B cell (primary cell): ENCODE data around the gene SH3GL3. TPM values are rescaled to one million over a fixed set of nuclear protein-coding genes. Genes with fewer than 3 reads are reported as not detected.

Source experiments
- ATAC-seq: fragments of 200-7000 bp; cut with Tn5 transposase; one replicate; pipeline ENCODE4 v1.10.0; 2021; ENCODE audit warnings: low read depth, mild to moderate bottlenecking, moderate number of reproducible peaks, moderate library complexity
- CTCF ChIA-PET: fragments of 350-600 bp; sonication (Branson Sonifier 250); formaldehyde crosslinking; loops from one replicate; lab custom pipeline; 2021; ENCODE audit warnings: antibody characterized with exemption, inconsistent platforms; lab: Charles Lee
- POLR2A ChIA-PET: fragments of 350-600 bp; sonication (Branson Sonifier 250); formaldehyde crosslinking; loops from one replicate; lab custom pipeline; 2021; ENCODE audit warnings: antibody characterized with exemption; lab: Charles Lee
- DNase-seq: peaks from one replicate; pipeline ENCODE4 v3.0.0; 2013
- H2AFZ ChIP-seq: 2 replicates; pipeline ENCODE4 v1.6.1; 2012; ENCODE audit warnings: mild to moderate bottlenecking, low read depth, low read length; ENCODE audit not compliant: insufficient read depth, poor library complexity, severe bottlenecking
- H3K27ac ChIP-seq, 2 donors: 1 replicate in 1 of 2; 2 replicates in 1 of 2; pipeline ENCODE4 v1.5.1; 2012 to 2013; ENCODE audit warnings: low read length in 2 of 2, mild to moderate bottlenecking in 2 of 2, moderate library complexity in 1 of 2
- H3K27me3 ChIP-seq, 4 experiments: fragments of 200-600 bp in 1 of 4; sonication (generic) in 1 of 4; replicated peaks in 1 of 4; 1 replicate in 2 of 4; 2 replicates in 2 of 4; pipeline versions ENCODE4 v1.6.1 to v1.7.0; 2013 to 2016; ENCODE audit warnings: low read length in 3 of 4, mild to moderate bottlenecking in 2 of 4, mixed read lengths in 1 of 4, moderate library complexity in 1 of 4; ENCODE audit not compliant: insufficient read depth in 4 of 4, control insufficient read depth in 3 of 4; ENCODE audit errors: control extremely low read depth in 1 of 4
- H3K36me3 ChIP-seq, 2 experiments: replicated peaks in 1 of 2; 1 replicate in 1 of 2; 2 replicates in 1 of 2; pipeline versions ENCODE4 v1.6.1 to v1.7.1; 2013; ENCODE audit warnings: low read length in 1 of 2; ENCODE audit not compliant: insufficient read depth in 2 of 2, control insufficient read depth in 1 of 2; ENCODE audit errors: control extremely low read depth in 1 of 2, extremely low read depth in 1 of 2
- H3K4me1 ChIP-seq, 2 donors: fragments of 200-600 bp in 1 of 2; sonication (generic) in 1 of 2; 1 replicate in 1 of 2; 2 replicates in 1 of 2; pipeline versions ENCODE4 v1.5.1 to v1.6.1; 2013 to 2017; ENCODE audit warnings: low read length in 2 of 2; ENCODE audit not compliant: control insufficient read depth in 2 of 2, insufficient read depth in 2 of 2
- H3K4me2 ChIP-seq: replicated peaks from 2 replicates; pipeline ENCODE3; 2012; ENCODE audit warnings: mild to moderate bottlenecking, low read depth, low read length; ENCODE audit not compliant: poor library complexity, severe bottlenecking
- H3K4me3 ChIP-seq, 5 experiments: fragments of 200-600 bp in 1 of 5; sonication (generic) in 1 of 5; 1 replicate in 3 of 5; 2 replicates in 2 of 5; pipeline versions ENCODE4 v1.5.1 to v1.7.0; 2011 to 2016; ENCODE audit warnings: low read length in 4 of 5, mild to moderate bottlenecking in 4 of 5, low read depth in 2 of 5, control low read depth in 1 of 5, moderate library complexity in 1 of 5; ENCODE audit not compliant: insufficient read depth in 1 of 5; ENCODE audit errors: control extremely low read depth in 1 of 5, extremely low read depth in 1 of 5
- H3K79me2 ChIP-seq: fragments of 200-600 bp; sonication (generic); one replicate; pipeline ENCODE4 v1.6.0; 2016; ENCODE audit warnings: low read length; ENCODE audit not compliant: control insufficient read depth, insufficient read depth
- H3K9ac ChIP-seq: fragments of 200-600 bp; sonication (generic); 2 replicates; pipeline ENCODE4 v1.6.1; 2017; ENCODE audit warnings: mild to moderate bottlenecking, low read length, moderate library complexity
- H3K9me3 ChIP-seq, 3 donors: one replicate each; pipeline versions ENCODE4 v1.6.1 to v1.7.1; 2013; ENCODE audit warnings: low read length in 2 of 3; ENCODE audit not compliant: control insufficient read depth in 2 of 3, insufficient read depth in 1 of 3; ENCODE audit errors: control extremely low read depth in 1 of 3
- H4K20me1 ChIP-seq: 2 replicates; pipeline ENCODE4 v1.6.0; 2012; ENCODE audit warnings: mild to moderate bottlenecking, low read length; ENCODE audit not compliant: insufficient read depth, control insufficient read depth, poor library complexity, severe bottlenecking
- H3K27ac Mint-ChIP-seq: one replicate; pipeline ENCODE4 v1.8.0; 2021; ENCODE audit warnings: mixed read lengths
- H3K27me3 Mint-ChIP-seq: one replicate; pipeline ENCODE4 v1.8.0; 2021; ENCODE audit warnings: mixed read lengths
- H3K4me1 Mint-ChIP-seq: one replicate; pipeline ENCODE4 v1.8.0; 2021; ENCODE audit warnings: mixed read lengths
- H3K4me3 Mint-ChIP-seq: one replicate; pipeline ENCODE4 v1.8.0; 2021; ENCODE audit warnings: mixed read lengths
- H3K9me3 Mint-ChIP-seq: one replicate; pipeline ENCODE4 v1.8.0; 2022; ENCODE audit warnings: mixed read lengths; ENCODE audit not compliant: insufficient read depth
- EZH2 ChIP-seq: IDR thresholded peaks from 2 replicates; pipeline ENCODE4 v1.6.1; 2012; ENCODE audit warnings: borderline replicate concordance, low read depth, mild to moderate bottlenecking, moderate library complexity, low read length; ENCODE audit not compliant: insufficient read depth, poor library complexity, severe bottlenecking
- WGBS: methylation state at CpG from one replicate; pipeline ENCODE4 v1.1.5; 2013; ENCODE audit warnings: missing lambda C conversion rate; ENCODE audit not compliant: insufficient coverage; 5-methylcytosine and 5-hydroxymethylcytosine counted together
- intact Hi-C: fragments of 100-400 bp; cut with micrococcal nuclease; formaldehyde crosslinking; loops from one replicate; pipeline ENCODE4 v1.10.0; 2022
- polyA plus RNA-seq: library from polyadenylated mRNA; depleted of rRNA; stranded (reverse); fragments of >200 nt; gene quantifications from 2 replicates; pipeline ENCODE4 v1.2.3, GENCODE V29; 2012
- total RNA-seq, 2 donors: library from RNA; stranded (reverse); fragments of 120-200 nt in 1 of 2; gene quantifications; 1 replicate in 1 of 2; 2 replicates in 1 of 2; pipeline versions ENCODE4 v1.2.3 to v1.2.4, GENCODE V29; 2013 to 2022
- TF ChIP-seq, protein P1 (sequence below): fragments of 200-600 bp; IDR thresholded peaks from one replicate; pipeline ENCODE4 v1.8.0; 2022; ENCODE audit warnings: antibody characterized with exemption, mild to moderate bottlenecking

Gene SH3GL3
- total and polyA plus RNA-seq, 2 donors (not counting 1 experiment from before 2014, with no cell fraction given), result not detected

GRCh38 chr15:83656192-83656591 is 209.1 kb downstream of the SH3GL3 start:
- POLR2A ChIA-PET, result no interaction called here

GRCh38 chr15:83656943-83657528 is 209.9 kb downstream of the SH3GL3 start:
- H3K27ac Mint-ChIP-seq, result no peak overlapping the region
- intact Hi-C loops, result no loop called here
- no peaks in the 10 kb centered on the region for H3K36me3 ChIP-seq
- H3K9me3 Mint-ChIP-seq, result no peaks in the 10 kb centered on the region
- no peak for ATAC-seq
- ChIA-PET POLR2A (no interaction called here), CTCF (no interaction called here)
- H2AFZ ChIP-seq, result no peak overlapping the region
- no peaks in the 10 kb centered on the region for H3K4me1 Mint-ChIP-seq
- peaks cover 0 to 10% (median 0%) of the 10 kb centered on the region in 3 donors for H3K9me3 ChIP-seq
- H3K79me2 ChIP-seq, result no peaks in the 10 kb centered on the region
- no peak overlapping the region for H3K4me3 ChIP-seq
- H3K4me3 Mint-ChIP-seq, result no peak overlapping the region
- no peaks in the 10 kb centered on the region for H3K4me1 ChIP-seq
- TF ChIP-seq EZH2, result no peak
- TF ChIP-seq, protein P1, sequence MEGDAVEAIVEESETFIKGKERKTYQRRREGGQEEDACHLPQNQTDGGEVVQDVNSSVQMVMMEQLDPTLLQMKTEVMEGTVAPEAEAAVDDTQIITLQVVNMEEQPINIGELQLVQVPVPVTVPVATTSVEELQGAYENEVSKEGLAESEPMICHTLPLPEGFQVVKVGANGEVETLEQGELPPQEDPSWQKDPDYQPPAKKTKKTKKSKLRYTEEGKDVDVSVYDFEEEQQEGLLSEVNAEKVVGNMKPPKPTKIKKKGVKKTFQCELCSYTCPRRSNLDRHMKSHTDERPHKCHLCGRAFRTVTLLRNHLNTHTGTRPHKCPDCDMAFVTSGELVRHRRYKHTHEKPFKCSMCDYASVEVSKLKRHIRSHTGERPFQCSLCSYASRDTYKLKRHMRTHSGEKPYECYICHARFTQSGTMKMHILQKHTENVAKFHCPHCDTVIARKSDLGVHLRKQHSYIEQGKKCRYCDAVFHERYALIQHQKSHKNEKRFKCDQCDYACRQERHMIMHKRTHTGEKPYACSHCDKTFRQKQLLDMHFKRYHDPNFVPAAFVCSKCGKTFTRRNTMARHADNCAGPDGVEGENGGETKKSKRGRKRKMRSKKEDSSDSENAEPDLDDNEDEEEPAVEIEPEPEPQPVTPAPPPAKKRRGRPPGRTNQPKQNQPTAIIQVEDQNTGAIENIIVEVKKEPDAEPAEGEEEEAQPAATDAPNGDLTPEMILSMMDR, result no peak
- H3K27me3 Mint-ChIP-seq, result peaks cover 33% of the 10 kb centered on the region
- WGBS, result 100% methylated on average over 3 of the region's 10 CpGs
- H4K20me1 ChIP-seq, result no peaks in the 10 kb centered on the region
- no peak overlapping the region for H3K9ac ChIP-seq
- H3K4me2 ChIP-seq, result no peak overlapping the region
- H3K27me3 ChIP-seq, result peaks cover 0 to 37% (median 1%) of the 10 kb centered on the region in 4 experiments
- H3K27ac ChIP-seq, result no peak overlapping the region
- no peak for DNase-seq

More at GRCh38 chr15:83656192-83656591, 209.1 kb downstream of the SH3GL3 start:
- DNase-seq (no peak), ATAC-seq (no peak)
- no peaks in the 10 kb centered on the region for H3K36me3 ChIP-seq
- CTCF ChIA-PET, result no interaction called here
- Mint-ChIP-seq H3K9me3 (no peaks in the 10 kb centered on the region), H3K27ac (no peak overlapping the region), H3K4me3 (no peak overlapping the region), H3K4me1 (no peaks in the 10 kb centered on the region), H3K27me3 (peaks cover 35% of the 10 kb centered on the region)
- H3K4me2 ChIP-seq, result no peak overlapping the region
- intact Hi-C loops, result no loop called here
- no peak overlapping the region for H3K9ac ChIP-seq
- H2AFZ ChIP-seq, result no peak overlapping the region
- H4K20me1 ChIP-seq, result no peaks in the 10 kb centered on the region
- no peak overlapping the region for H3K4me3 ChIP-seq
- H3K4me1 ChIP-seq, result no peaks in the 10 kb centered on the region
- 100% methylated on average over 2 of the region's 5 CpGs for WGBS
- H3K79me2 ChIP-seq, result no peaks in the 10 kb centered on the region
- peaks cover 0 to 40% (median 1%) of the 10 kb centered on the region in 4 experiments for H3K27me3 ChIP-seq
- no peak overlapping the region for H3K27ac ChIP-seq
- peaks cover 0 to 10% (median 0%) of the 10 kb centered on the region in 3 donors for H3K9me3 ChIP-seq
- TF ChIP-seq EZH2, result no peak
- TF ChIP-seq, protein P1, result no peak
